Stimulated activated CD8-positive, alpha-beta memory T cell treated with anti-CD3 and anti-CD28 coated beads, Interleukin-7, amount 100 ng/mL, for 48 hours (primary cell): ENCODE data around the gene DOC2A.
"Not testable (repeated sequence)": the region's sequence is repeated elsewhere in the genome, so short reads cannot be mapped to it uniquely, and the experiment has no call there.

ENCODE experiments used
- DNase-seq, 2 donors: peaks; one replicate each; pipeline ENCODE4 v3.0.0-alpha.2; 2020; ENCODE audit warnings: low read depth in 1 of 2; ENCODE audit errors: extremely low read depth in 1 of 2

The DOC2A gene

GRCh38 chr16:30010844-30011713, at the start of gene DOC2A:
Gene DOC2A (minus strand): TSS chr16:30011027. CDS start chr16:30010222, 805 bp downstream.
- DNase-seq: no peak

DNA sequence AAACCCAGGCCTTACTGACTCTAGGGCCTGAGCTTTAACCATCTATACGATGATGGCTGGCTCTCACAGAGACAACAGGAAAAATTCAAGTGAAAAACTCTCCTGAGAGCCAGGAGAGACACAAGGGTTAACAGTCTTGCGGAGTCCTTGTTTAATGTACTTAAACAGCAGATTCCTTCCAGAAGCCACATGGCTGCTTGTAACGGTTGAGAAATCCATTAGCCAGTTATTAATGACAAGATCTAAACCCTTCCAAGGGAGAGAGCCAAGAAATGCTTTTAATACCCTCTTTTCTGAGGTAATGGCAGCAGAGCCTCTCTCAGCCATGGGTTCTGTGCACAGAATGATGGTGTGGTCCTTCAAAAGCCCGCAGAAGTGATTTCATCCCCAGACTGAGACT, 49.5 kb upstream of the DOC2A start:
- DNase-seq: no peak

DNA sequence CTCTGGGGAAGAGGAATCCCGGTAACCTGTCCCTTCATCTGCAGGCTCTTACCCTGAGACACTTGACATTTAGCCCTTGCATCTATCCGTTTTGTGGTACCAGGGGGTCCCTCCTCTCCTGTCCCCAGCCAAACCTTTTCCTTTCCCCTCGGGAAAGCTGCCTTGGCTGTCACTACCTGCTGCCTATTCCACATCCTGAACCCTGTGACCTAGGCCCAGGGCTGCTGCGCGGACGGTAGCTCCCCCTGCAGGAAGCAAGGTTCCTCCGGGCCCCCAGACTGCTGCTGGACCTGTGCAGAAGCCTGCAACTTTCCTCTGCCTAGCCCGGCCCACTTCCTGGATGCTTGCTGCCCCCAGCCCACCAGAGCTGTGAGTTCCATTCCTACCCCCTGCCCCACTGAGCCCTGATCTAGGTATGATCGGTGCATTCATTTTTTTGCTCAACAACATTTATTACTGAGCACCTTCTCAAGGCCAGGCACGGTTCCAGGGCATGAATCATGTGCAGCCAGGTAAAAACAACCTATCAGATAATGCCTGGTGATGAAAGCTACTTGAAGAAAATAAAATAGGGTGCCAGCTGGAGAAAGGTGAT, 44.2 kb upstream of the DOC2A start:
- DNase-seq: no peak

DNA sequence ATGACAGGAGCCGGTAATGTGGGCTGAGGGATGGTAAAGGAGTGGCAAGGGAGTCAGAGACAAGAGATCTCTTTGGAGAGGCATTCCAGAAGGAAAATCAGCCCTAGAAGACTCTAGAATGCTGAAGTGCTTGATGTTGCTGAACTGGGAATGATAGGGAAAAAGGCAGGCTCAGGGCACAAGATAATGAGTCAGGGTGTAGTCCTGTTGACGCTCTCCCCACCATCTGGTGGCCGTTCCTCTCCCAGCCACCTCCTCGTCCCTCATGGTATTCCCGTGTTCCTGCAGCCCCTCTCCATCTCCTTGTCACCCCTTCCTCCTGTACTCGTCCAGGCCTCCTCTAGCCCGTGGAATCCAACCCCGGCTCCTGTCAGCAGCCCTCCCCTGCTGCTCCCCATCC, 43.6 kb upstream of the DOC2A start:
- DNase-seq: no peak

DNA sequence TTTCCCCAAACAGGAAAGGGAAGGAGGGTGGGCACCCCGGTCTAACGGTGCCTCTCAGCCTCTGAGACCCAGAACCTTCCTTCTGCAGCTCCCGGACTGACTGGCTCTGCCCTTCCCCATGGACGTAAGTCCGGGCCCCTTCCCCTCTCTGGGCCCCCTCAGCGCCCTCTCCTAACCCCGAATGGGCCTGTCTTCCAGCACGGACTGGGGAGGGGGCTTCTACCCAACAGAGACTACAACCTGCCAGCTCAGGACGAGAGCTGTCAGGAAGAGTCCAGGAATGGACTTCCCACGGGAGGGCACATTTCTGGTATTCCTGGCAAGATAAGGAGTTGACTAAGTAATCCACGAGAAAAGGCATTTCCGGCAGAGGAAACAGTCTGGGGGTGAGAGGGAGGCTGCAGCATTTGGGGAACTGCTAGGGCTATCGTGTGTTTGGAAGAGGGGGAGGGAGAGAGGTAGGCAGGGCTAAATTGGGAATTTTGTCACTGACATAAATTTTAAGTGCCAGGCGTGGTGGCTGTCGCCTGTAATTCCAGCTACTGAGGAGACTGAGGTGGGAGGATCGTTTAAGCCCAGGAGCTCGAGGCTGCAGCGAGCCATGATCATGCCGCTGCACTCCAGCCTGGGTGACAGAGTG, 42.7 kb upstream of the DOC2A start:
- DNase-seq: no peak

GRCh38 chr16:30052671-30053372, 42.0 kb upstream of the DOC2A start:
- DNase-seq: peak; percentile 83 to 89

DNA sequence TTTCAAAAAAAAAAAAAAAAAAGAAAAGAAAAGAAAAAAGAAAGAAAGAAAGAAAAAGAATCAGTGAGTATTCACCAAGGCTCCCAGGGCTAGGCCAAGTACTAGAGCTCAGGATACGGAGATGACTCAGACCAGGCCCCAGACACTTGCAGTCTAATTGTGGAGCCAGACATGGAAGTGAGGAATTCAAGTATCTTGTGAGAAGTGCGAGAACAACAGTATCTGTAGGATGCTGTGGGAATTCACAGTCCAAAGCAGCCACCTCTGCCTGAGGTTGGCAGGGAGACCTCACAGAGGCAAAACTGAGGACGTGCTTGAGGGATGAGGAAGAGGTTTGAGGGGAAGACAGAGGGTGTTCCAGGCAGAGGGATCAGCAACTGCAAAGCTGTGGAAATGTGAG, 40.7 kb upstream of the DOC2A start:
- no peak for DNase-seq

- DNase-seq: no peak
Observed at GRCh38 chr16:30049871-30050270, 39.0 kb upstream of the DOC2A start.

DNA sequence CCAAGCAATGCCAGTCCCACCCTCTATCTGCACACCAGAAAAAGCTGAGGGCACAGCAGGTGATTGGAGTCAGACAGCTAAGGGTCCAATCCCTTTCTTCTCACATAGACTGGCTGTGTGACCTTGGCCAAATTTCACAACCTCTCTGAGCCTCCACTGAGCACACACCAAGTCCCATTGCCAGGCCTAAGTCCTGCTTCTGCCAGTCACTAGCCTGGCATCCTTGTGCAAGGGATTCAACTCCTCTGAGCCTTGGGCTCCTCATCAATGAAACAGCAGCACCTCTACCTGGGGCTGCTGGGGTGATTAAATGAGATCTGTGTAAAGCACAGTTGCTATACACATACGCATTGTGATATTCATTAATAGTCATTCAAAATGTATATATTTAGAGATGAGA, 35.8 kb upstream of the DOC2A start:
- DNase-seq: no peak

GRCh38 chr16:30046178-30046577, 35.4 kb upstream of the DOC2A start:
- no peak for DNase-seq

- DNase-seq: no peak
Observed at GRCh38 chr16:30041841-30042240, 31.0 kb upstream of the DOC2A start.

GRCh38 chr16:30040690-30041089, 29.9 kb upstream of the DOC2A start:
- not testable (repeated sequence) for DNase-seq

DNA sequence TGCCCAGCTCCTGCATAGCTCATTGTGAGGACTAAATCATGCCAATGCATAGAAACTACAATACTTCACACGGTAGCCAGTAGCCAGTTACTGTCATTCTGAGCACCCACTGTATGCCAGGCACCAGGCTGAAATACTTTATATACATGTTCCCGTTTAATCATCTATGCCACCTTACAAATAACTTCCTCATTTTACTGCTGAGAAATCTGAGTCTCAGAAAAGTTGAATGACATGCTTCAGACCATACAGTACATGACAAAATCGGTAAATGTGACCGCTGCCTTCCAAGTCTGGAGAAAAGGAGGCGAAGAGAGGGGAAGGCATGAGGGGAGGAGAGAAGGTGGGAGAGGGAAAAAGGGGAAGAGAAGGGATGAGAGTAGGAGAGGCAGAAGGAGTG, 29.4 kb upstream of the DOC2A start:
- DNase-seq: no peak

DNA sequence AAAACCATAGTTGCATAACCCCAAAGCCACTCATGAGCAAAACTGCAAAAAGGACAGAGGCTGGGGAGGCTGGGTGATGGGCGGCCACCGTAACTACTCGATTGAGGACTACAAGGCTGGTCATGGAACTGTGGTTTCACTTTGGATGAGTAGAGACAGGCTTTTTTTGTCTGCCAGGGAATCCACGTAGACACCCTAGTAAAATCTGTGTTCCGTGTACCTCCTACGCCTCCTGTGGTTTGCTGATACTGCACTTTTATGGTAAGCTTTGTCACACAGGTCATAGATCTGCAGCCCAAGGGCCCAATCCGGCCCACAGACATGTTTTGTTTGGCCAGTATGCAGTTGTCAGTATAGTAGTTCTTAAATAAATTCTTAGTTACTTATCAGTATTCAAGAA, 22.4 kb upstream of the DOC2A start:
- no peak for DNase-seq

DNA sequence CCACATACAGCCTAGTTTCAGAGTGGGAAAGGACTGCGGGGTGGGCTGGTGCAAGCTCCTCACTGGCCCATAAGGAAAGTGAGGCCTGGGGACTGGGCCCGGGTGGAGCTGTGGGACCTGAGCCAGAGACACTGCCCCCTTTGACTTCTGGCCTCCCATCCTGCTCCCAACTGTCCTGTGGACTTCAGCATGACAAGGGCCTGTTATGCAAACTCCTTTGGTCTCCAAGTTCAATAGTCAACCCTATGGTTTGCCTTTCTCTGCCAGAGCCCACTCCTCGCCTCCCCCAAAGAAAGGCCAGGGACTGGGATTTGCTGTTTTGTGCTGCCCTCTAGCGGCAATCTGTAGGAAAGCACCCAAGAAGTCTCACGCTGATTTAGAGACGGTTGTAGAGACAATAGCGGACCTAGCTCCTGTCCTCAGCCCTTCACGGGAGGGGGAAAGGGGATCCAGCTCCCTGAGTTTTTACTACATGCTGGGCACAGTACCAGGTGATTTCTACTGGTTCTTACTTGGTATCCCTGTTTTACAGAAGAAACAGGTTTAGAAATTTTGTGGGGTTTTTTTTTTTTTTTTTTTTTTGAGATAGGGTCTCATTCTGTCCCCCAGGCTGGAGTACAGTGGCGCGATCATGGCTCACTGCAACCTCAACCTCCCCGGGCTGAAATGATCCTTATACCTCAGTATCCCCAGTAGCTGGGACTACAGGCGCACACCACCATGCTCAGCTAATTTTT, 21.4 kb upstream of the DOC2A start:
- peak; percentile 33 for DNase-seq

DNA sequence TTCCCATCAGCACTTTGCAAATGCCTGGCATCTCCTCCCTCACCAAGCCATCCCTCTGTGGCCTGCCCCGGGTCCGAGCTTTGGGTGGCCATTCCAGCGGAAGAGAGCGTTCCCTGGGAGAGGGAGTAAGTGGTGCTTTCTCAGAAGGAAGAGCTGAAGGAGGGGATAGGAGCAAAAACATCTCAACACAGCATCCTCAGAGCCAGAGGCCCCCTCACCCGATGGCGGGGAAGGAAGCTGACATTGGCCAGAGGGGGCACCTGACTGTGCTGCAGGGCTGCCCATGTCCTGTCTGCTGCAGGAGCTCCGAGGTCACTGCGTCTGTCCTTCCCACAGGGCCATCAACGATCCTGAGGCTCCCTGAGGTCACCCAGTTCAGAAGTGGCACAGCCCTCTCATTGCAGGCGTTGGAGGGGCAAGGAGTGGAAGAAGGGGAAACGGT, 20.7 kb upstream of the DOC2A start:
- DNase-seq: no peak

- DNase-seq: no peak
Observed at GRCh38 chr16:30030841-30031413, 20.1 kb upstream of the DOC2A start, which contains the start of gene TLCD3B. Gene TLCD3B (minus strand): TSS chr16:30031271. CDS start chr16:30030527, 744 bp downstream.

DNA sequence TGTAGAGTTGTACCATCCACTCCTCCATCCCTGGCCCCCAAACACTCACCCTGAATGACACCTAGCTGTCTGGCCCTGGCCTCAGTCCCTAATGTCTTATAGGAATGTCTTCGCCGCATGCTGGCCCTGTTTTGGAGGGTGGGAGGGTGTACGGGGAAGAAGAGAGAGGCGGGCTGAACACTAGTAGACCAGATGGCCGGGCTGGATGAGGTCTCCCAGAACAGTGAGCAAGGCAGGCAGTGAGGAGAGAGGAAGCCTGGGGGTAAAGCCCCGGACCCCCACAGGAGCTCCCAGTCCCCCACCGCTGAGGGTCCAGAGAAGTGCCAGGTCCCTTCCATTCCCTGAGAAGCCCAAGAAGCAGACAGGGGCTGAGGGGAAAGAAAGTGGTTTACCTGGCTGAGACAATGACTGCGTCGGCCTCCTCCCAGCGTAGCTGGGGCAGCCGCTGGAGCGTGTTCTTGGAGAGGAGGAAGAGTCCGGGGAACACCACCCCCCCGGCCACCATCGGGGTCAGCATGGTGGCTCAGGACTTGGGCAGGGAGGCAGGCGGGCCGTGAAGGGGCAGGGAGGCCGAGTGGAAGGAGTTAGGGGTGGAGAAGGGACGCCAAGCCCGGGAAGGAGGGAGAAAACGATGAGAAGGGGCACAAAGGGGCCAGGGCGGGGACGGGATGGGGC, 19.3 kb upstream of the DOC2A start:
- DNase-seq: no peak

- DNase-seq: no peak
Observed at GRCh38 chr16:30028438-30029076, 17.7 kb upstream of the DOC2A start.
